Lung (tissue), 12 donors: Measurements from ENCODE around the gene DNAL4. TPM values are rescaled to one million over a fixed set of nuclear protein-coding genes. Genes with fewer than 3 reads are reported as not detected.

Experiments used
- ATAC-seq: fragments of 200-7000 bp; cut with Tn5 transposase; one replicate; pipeline ENCODE4 v1.9.1; 2020; ENCODE audit warnings: moderate number of reproducible peaks; ENCODE audit not compliant: insufficient read depth, low FRiP score
- DNase-seq, 3 donors: peaks; one replicate each; pipeline ENCODE4 v3.0.0-alpha.2; 2013 to 2017
- H3K27ac ChIP-seq, 2 donors: one replicate each; pipeline ENCODE4 v1.5.1; 2013; ENCODE audit warnings: mild to moderate bottlenecking in 2 of 2, moderate library complexity in 2 of 2, control low read depth in 1 of 2, inconsistent platforms in 1 of 2, low read depth in 1 of 2, low read length in 1 of 2
- H3K27me3 ChIP-seq, 3 donors: one replicate each; pipeline ENCODE4 v1.5.1; 2013; ENCODE audit warnings: low read length in 2 of 3; ENCODE audit not compliant: control insufficient read depth in 3 of 3, insufficient read depth in 3 of 3
- H3K36me3 ChIP-seq, 4 donors: one replicate each; pipeline ENCODE4 v1.5.1; 2013; ENCODE audit warnings: low read length in 4 of 4, mild to moderate bottlenecking in 1 of 4, moderate library complexity in 1 of 4; ENCODE audit not compliant: control insufficient read depth in 4 of 4, insufficient read depth in 4 of 4
- H3K4me1 ChIP-seq, 5 donors: one replicate each; pipeline ENCODE4 v1.5.1; 2013; ENCODE audit warnings: low read length in 5 of 5, mild to moderate bottlenecking in 2 of 5, moderate library complexity in 1 of 5; ENCODE audit not compliant: control insufficient read depth in 5 of 5, insufficient read depth in 5 of 5
- H3K4me3 ChIP-seq: one replicate; pipeline ENCODE4 v1.5.1; 2013; ENCODE audit warnings: mild to moderate bottlenecking, control low read depth, moderate library complexity
- H3K9ac ChIP-seq, 2 donors: one replicate each; pipeline ENCODE4 v1.5.1; 2013; ENCODE audit warnings: low read length in 2 of 2, control low read depth in 1 of 2; ENCODE audit not compliant: insufficient read depth in 1 of 2
- H3K9me3 ChIP-seq, 4 donors: one replicate each; pipeline ENCODE4 v1.5.1; 2013; ENCODE audit warnings: low read length in 3 of 4, mild to moderate bottlenecking in 1 of 4, moderate library complexity in 1 of 4; ENCODE audit not compliant: control insufficient read depth in 4 of 4, insufficient read depth in 3 of 4
- WGBS, 2 donors: extraction: QIAGEN DNeasy Blood & Tissue Kit; methylation state at CpG; one replicate each; pipeline ENCODE4 v1.1.7; 2013; 5-methylcytosine and 5-hydroxymethylcytosine counted together
- polyA plus RNA-seq, 2 donors: library from polyadenylated mRNA; stranded (reverse); fragments of 200-250 nt; gene quantifications; one replicate each; pipeline ENCODE4 v1.2.1, GENCODE V29; 2013
- total RNA-seq, 2 donors: library from RNA; depleted of rRNA in 1 of 2; stranded (reverse); fragments of >200 nt in 1 of 2; gene quantifications; one replicate each; pipeline ENCODE4 v1.2.1, GENCODE V29; 2014 to 2021
- TF ChIP-seq, protein P1 (sequence below): IDR thresholded peaks from 2 replicates; pipeline ENCODE4 v1.5.1; 2012; ENCODE audit warnings: mild to moderate bottlenecking; ENCODE audit errors: control extremely low read depth, extremely low read depth
- donor health status: control.
- donor health status: control.
- donor health status: Bipolar disorder and iron deficiency.
- donor health status: healthy.
- donor health status: DM: yes; HTN: yes; CAD: no.

The DNAL4 gene
- total and polyA plus RNA-seq, 4 donors: 22.2 to 29.0 (median 26.3) TPM

GRCh38 chr22:38826801-38827200 lies 32.9 kb upstream of the DNAL4 start:
- no peaks in the 10 kb centered on the region for H3K36me3 ChIP-seq
- peaks cover 0 to 2% (median 0%) of the 10 kb centered on the region in 5 donors for H3K4me1 ChIP-seq
- no peaks in the 10 kb centered on the region for H3K9me3 ChIP-seq
- no peak for DNase-seq
- no peaks in the 10 kb centered on the region for H3K27me3 ChIP-seq
- TF ChIP-seq, protein P1, sequence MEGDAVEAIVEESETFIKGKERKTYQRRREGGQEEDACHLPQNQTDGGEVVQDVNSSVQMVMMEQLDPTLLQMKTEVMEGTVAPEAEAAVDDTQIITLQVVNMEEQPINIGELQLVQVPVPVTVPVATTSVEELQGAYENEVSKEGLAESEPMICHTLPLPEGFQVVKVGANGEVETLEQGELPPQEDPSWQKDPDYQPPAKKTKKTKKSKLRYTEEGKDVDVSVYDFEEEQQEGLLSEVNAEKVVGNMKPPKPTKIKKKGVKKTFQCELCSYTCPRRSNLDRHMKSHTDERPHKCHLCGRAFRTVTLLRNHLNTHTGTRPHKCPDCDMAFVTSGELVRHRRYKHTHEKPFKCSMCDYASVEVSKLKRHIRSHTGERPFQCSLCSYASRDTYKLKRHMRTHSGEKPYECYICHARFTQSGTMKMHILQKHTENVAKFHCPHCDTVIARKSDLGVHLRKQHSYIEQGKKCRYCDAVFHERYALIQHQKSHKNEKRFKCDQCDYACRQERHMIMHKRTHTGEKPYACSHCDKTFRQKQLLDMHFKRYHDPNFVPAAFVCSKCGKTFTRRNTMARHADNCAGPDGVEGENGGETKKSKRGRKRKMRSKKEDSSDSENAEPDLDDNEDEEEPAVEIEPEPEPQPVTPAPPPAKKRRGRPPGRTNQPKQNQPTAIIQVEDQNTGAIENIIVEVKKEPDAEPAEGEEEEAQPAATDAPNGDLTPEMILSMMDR: no peak
- H3K27ac ChIP-seq: no peak overlapping the region
- no peak overlapping the region for H3K4me3 ChIP-seq
- ATAC-seq: no peak
- H3K9ac ChIP-seq: no peak overlapping the region
- 75 to 93% methylated on average over 5 of the region's 5 CpGs for WGBS, 2 donors

DNA sequence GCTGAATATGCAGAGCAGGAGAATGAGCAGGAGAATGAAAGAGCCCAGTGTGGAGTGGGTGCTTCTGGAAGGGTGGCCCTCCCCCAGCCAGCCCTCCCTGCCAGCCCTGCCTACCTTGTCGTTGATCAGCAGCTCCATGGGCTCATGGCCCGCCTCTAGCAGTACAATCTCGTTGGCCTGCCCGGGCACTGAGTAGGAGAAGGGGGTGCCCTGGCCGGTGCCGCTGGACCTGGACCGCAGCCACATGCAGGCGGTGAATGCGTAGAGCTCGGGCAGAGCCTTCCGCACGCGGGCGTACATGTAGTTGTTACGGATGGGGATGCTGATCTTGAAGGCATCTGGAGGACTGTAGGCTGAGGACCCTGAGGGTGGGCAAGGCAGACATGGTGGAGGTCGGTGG lies 32.4 kb upstream of the DNAL4 start:
- Histone ChIP-seq H3K4me1 (no peaks in the 10 kb centered on the region), H3K9ac (no peak overlapping the region), H3K27ac (no peak overlapping the region), H3K27me3 (no peaks in the 10 kb centered on the region), H3K9me3 (no peaks in the 10 kb centered on the region), H3K36me3 (no peaks in the 10 kb centered on the region), H3K4me3 (no peak overlapping the region)
- DNase-seq: no peak
- no peak for ATAC-seq
- TF ChIP-seq, protein P1: no peak
- WGBS, 2 donors: 89 to 92% methylated on average over 15 to 16 of the region's 16 CpGs

DNA sequence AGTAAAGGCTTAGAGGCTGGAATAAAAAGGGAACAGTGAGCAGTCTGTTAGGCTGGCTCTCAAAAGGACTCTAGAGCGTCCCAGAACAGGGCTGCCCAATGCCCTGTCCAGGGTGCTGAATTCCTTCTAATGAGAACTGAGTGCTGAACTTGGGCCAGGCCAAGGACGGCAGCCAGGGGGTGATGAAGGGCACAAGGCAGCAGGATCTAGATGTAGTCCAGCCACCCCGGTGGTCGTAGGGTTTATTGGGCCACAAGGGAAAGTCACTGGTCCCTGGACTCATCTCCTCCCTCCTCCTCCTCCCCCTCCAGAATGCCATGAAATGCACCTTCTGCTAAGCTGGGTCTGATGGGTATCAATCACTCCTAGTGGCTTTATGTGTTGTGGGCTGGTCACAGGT lies 30.6 kb upstream of the DNAL4 start:
- Histone ChIP-seq H3K27me3 (peaks cover 0 to 5% (median 0%) of the 10 kb centered on the region in 3 donors), H3K27ac (no peak overlapping the region), H3K9ac (no peak overlapping the region), H3K4me3 (no peak overlapping the region), H3K4me1 (no peaks in the 10 kb centered on the region), H3K9me3 (no peaks in the 10 kb centered on the region), H3K36me3 (no peaks in the 10 kb centered on the region)
- 6 to 7% methylated on average over 4 of the region's 4 CpGs for WGBS, 2 donors
- ATAC-seq (no peak), DNase-seq (peak; percentile 82 to 92 (median 91))
- TF ChIP-seq, protein P1: no peak

DNA sequence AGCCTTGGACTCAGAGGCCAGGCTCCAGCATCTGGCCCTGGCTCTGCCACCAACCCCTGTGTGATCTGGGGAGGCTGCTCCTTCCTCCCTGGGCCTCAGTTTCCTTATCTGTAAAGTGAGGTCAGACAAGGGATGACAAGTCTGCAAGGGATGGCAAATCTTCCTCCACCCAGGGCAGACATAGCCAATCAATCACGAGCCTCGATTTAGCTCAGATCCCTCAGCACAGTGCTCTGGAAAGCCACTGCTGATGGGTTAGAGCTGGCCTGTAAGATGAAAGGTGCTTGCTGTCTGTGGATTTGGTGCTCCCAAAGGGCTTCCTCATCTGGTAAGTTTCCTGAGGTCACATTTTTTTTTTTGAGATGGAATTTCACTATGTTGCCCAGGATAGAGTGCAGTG lies 29.7 kb upstream of the DNAL4 start:
- no peak overlapping the region for H3K9ac ChIP-seq
- DNase-seq (no peak), ATAC-seq (no peak)
- no peaks in the 10 kb centered on the region for H3K4me1 ChIP-seq
- H3K36me3 ChIP-seq: no peaks in the 10 kb centered on the region
- no peak overlapping the region for H3K4me3 ChIP-seq
- no peaks in the 10 kb centered on the region for H3K9me3 ChIP-seq
- no peak overlapping the region for H3K27ac ChIP-seq
- TF ChIP-seq, protein P1: no peak
- peaks cover 0 to 7% (median 0%) of the 10 kb centered on the region in 3 donors for H3K27me3 ChIP-seq
- WGBS, 2 donors: 80 to 90% methylated on average over 2 of the region's 2 CpGs
